Fibroblast of skin of abdomen (primary cell): ENCODE results near the gene DYNC1I2.
A peak's percentile ranks its signal among the peaks of the same experiment; 100 is the strongest.

Experiments used
- DNase-seq: peaks from one replicate; pipeline ENCODE4 v3.0.0-alpha.2; 2013

DYNC1I2 gene

DNA sequence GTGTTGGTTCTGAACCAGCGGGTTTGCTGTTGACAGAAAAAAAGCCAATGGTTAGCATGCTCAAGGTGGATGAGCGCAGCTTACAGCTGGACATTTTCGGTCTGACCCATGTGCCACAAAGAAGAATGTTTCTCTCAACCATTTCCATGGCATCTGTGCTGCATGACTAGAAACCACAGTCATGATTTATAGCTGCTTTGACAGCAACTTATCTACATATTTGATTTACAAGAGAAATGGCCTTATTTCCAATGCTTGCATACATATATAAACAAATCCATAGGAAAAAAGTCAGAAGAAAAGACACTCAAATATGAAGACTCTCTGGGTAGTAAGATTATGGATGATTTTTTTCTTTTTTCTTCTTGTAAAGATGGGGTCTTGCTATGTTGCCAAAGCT lies 98.2 kb downstream of the DYNC1I2 start:
- DNase-seq = peak; percentile 12

- DNase-seq = no peak
These were observed 100.2 kb downstream of the DYNC1I2 start for GRCh38 chr2:171787333-171788072.

DNA sequence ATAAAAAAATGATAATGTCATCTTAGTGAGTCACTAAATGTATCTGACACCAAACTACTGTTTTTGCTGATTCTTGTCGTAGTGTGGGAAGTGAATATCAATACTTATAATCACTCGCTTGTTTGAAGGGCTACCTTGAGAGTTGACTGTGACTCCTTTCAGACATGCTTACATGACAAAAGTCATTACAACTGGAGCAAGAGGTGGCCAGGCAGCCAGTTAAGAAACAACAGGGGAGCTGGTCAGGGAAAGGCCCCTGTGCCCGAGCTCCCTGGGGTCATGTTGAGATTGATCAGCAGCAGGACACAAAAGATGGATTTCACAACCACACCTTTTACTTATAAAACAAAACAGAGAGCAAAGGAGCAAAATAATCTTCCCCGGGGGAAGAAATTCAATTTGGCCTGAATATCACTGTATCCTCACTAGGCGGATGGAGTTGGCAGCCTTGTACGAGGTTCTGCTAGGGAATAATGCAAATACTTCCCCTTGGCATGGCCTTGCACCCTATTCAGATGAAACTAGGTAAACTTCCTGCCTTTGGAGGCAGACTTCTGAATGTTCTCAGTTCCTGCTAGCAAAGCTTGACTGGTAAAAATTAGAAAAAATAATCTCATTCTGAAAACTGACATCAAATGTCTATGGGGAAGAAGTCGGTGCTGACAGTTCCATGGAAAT lies 101.2 kb downstream of the DYNC1I2 start:
- no peak for DNase-seq

- no peak for DNase-seq
These were observed 102.7 kb downstream of the DYNC1I2 start for GRCh38 chr2:171789956-171790355.

- DNase-seq = no peak
These were observed 104.1 kb downstream of the DYNC1I2 start for GRCh38 chr2:171791361-171791760.

DNA sequence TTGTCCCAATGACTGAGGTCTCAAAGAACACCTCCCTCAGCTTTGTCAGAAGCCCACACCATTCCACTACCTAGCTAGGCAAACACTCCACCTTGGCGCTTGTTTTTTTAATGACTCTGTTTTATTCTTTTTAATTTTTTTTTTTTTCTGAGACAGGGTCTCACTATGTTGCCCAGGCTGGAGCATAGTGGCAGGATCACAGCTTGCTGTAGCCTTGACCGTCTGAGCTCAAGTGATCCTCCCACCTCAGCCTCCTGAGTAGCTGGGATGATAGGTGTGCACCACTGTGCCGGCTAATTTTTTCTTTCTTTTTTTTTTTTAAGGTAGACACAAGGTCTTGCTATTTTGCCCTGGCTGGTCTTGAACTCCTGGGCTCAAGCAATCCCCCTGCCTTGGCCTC lies 104.9 kb downstream of the DYNC1I2 start:
- no peak for DNase-seq

GRCh38 chr2:171792886-171793580 lies 105.8 kb downstream of the DYNC1I2 start:
- DNase-seq = no peak

DNA sequence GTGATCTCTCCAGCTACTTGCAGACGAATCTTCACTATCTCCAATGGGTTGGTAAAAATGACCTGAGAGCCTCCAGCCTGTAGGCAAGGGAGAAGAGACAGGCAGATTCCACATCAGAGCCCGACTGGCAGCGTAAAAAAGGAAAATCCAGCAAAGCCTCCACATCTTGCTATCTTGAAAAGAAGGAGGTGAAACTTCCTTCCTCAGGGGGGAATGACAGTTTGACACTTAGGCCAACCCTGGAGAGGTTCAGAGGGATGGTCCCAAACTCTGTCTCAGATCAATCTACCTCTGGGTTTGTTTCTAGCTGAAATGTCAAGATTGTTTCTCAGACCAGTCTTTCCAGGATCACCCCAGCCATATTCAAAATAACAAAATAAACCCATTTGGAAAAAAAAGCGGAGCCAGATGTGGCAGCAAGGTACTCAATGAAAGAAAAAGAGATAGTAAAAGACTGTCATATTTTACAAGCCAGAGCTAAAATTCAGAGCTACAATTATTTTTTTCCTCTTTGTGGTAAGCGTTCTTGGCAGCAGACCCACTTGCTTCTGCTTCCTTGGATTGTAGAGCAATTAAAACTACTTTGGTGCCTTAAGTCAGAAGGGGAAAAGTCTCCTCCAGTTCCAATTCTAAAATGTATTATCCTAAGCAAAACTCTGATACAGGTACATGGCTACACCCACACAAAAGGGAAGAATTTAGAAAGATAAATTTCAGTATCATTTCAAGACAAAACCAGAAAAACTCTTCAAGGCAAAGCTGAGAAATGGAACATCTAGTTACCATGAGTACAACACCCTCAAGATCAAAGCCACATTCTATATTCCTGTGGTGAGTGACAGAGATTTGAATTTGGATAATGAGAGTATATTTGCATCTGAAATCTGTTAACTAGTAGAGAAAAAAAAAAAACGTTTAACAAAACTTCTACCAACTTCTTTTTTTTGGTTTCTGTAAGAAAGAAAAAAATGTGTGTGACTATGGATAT lies 106.7 kb downstream of the DYNC1I2 start:
- peak; percentile 45 for DNase-seq

- no peak for DNase-seq
These were observed 107.6 kb downstream of the DYNC1I2 start for GRCh38 chr2:171794918-171795317.
